Karpas-422 (cell line): ENCODE results near the gene NOS1AP. TPM values are rescaled to one million over a fixed set of nuclear protein-coding genes. Genes with fewer than 3 reads are reported as not detected.

Experiments
- DNase-seq: peaks from one replicate; pipeline ENCODE4 v3.0.0-alpha.2; 2015
- H2AFZ ChIP-seq: fragments of 200-600 bp; sonication (generic); 2 replicates; pipeline ENCODE4 v1.6.1; 2014; ENCODE audit warnings: antibody characterized with exemption, low read length, mixed read lengths
- H3K27ac ChIP-seq: fragments of 200-600 bp; sonication (generic); 2 replicates; pipeline ENCODE4 v1.5.1; 2014; ENCODE audit warnings: mild to moderate bottlenecking, low read length, moderate library complexity
- H3K27me3 ChIP-seq: fragments of 200-600 bp; sonication (generic); 2 replicates; pipeline ENCODE4 v1.6.1; 2014; ENCODE audit warnings: low read length, mixed read lengths
- H3K36me3 ChIP-seq: fragments of 200-600 bp; sonication (generic); 2 replicates; pipeline ENCODE4 v1.6.1; 2014; ENCODE audit warnings: low read length, mixed read lengths; ENCODE audit not compliant: insufficient read depth
- H3K4me1 ChIP-seq: fragments of 200-600 bp; sonication (generic); 2 replicates; pipeline ENCODE4 v1.6.1; 2014; ENCODE audit warnings: mild to moderate bottlenecking, low read length, mixed read lengths
- H3K4me2 ChIP-seq: fragments of 200-600 bp; sonication (generic); 2 replicates; pipeline ENCODE4 v1.6.1; 2014; ENCODE audit warnings: low read length, low read depth, mild to moderate bottlenecking; ENCODE audit not compliant: poor library complexity, severe bottlenecking
- H3K4me3 ChIP-seq: fragments of 200-600 bp; sonication (generic); 2 replicates; pipeline ENCODE4 v1.5.1; 2014; ENCODE audit warnings: mild to moderate bottlenecking, antibody characterized with exemption, low read length, mixed read lengths
- H3K79me2 ChIP-seq: fragments of 200-600 bp; sonication (generic); 2 replicates; pipeline ENCODE4 v1.6.1; 2014; ENCODE audit warnings: mild to moderate bottlenecking, low read length, mixed read lengths
- H3K9ac ChIP-seq: fragments of 200-600 bp; sonication (generic); 2 replicates; pipeline ENCODE4 v1.6.0; 2014; ENCODE audit warnings: low read length
- H3K9me2 ChIP-seq: fragments of 200-600 bp; sonication (generic), shearing (Covaris generic); replicated peaks from 2 replicates; pipeline ENCODE4 v1.6.0; 2014; ENCODE audit warnings: mild to moderate bottlenecking, low read length, moderate library complexity; ENCODE audit not compliant: insufficient read depth
- H3K9me3 ChIP-seq: fragments of 300-700, 200-600 bp; sonication (generic); 2 replicates; pipeline ENCODE4 v1.6.1; 2014; ENCODE audit warnings: low read length, mixed read lengths
- H4K20me1 ChIP-seq: fragments of 200-600 bp; sonication (generic); 2 replicates; pipeline ENCODE4 v1.6.1; 2014; ENCODE audit warnings: mild to moderate bottlenecking, antibody characterized with exemption, low read length, low read depth; ENCODE audit not compliant: insufficient read depth
- total RNA-seq: library from RNA; depleted of rRNA; stranded (reverse); fragments of >200 nt; shearing (Covaris generic); gene quantifications from 2 replicates; pipeline ENCODE4 v1.2.3, GENCODE V29; 2014; ENCODE audit warnings: low replicate concordance

NOS1AP gene
- total RNA-seq, 1 experiment from 2014 or later, result not detected

DNA sequence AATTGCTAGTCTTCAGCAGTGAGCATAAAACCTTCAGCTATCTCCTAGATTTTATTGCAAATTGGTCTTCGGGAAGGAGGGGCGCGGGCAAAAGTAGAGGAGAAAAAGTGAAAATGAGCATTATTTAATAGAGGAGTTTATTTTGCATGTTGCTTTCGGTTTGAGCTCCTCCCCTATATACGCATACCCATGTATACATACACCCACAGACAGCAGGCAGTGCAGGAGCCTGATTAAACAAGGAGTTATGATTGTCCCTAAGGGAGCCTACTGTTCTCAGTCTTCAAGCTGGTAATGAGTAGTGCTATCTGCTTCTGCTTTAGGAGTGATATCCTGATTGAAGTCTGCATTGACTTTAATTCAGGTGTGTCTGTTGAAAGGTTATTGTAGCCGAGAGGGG, 173.3 kb downstream of the NOS1AP start:
- Histone ChIP-seq H3K4me1 (no peaks in the 10 kb centered on the region), H3K4me2 (no peak overlapping the region), H2AFZ (no peak overlapping the region), H3K4me3 (no peak overlapping the region), H3K27me3 (0 out of 2 replicates have a peak, but pooled peaks cover 3% of the 10 kb centered on the region), H4K20me1 (no peaks in the 10 kb centered on the region), H3K9me3 (no peaks in the 10 kb centered on the region), H3K36me3 (no peaks in the 10 kb centered on the region), H3K27ac (no peak overlapping the region), H3K9ac (no peak overlapping the region), H3K79me2 (no peaks in the 10 kb centered on the region), H3K9me2 (no peaks in the 10 kb centered on the region)
- no peak for DNase-seq

GRCh38 chr1:162248854-162249535, 179.5 kb downstream of the NOS1AP start:
- H3K27me3 ChIP-seq, result 0 out of 2 replicates have a peak, but pooled peaks cover 3% of the 10 kb centered on the region
- no peak overlapping the region for H3K4me2 ChIP-seq
- no peaks in the 10 kb centered on the region for H3K79me2 ChIP-seq
- H3K4me3 ChIP-seq, result no peak overlapping the region
- H3K27ac ChIP-seq, result no peak overlapping the region
- H4K20me1 ChIP-seq, result no peaks in the 10 kb centered on the region
- H3K4me1 ChIP-seq, result no peaks in the 10 kb centered on the region
- H3K9me2 ChIP-seq, result no peaks in the 10 kb centered on the region
- no peak overlapping the region for H2AFZ ChIP-seq
- no peak for DNase-seq
- no peaks in the 10 kb centered on the region for H3K9me3 ChIP-seq
- no peaks in the 10 kb centered on the region for H3K36me3 ChIP-seq
- H3K9ac ChIP-seq, result no peak overlapping the region

GRCh38 chr1:162250004-162250730, 180.7 kb downstream of the NOS1AP start:
- no peak for DNase-seq
- Histone ChIP-seq H3K79me2 (no peaks in the 10 kb centered on the region), H3K36me3 (no peaks in the 10 kb centered on the region), H3K9ac (no peak overlapping the region), H3K4me3 (no peak overlapping the region), H3K27ac (no peak overlapping the region), H3K4me1 (no peaks in the 10 kb centered on the region), H3K27me3 (0 out of 2 replicates have a peak, but pooled peaks cover 3% of the 10 kb centered on the region), H4K20me1 (no peaks in the 10 kb centered on the region), H3K9me2 (no peaks in the 10 kb centered on the region), H3K9me3 (no peaks in the 10 kb centered on the region), H2AFZ (no peak overlapping the region), H3K4me2 (no peak overlapping the region)

DNA sequence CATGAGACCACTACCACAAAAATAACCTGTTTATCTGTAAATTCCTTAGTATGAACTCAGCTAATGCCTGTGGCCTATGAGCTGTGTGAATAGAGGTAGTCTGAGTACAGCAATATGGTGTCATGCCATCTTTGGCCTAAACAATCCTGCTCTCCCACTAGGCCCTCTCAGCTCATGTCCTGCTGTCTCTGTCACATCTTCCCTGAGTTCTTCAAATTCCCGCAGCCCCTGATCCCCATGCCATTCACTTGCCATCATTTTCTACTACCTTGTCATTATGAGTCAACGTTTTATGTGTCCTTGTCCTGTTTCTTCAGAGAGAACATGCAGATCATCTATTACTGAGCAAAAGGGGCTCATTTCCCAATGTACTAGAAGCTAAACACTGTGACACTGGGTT, 181.6 kb downstream of the NOS1AP start:
- no peaks in the 10 kb centered on the region for H3K9me3 ChIP-seq
- H3K4me1 ChIP-seq, result no peaks in the 10 kb centered on the region
- H3K9me2 ChIP-seq, result no peaks in the 10 kb centered on the region
- H3K4me2 ChIP-seq, result no peak overlapping the region
- H3K79me2 ChIP-seq, result no peaks in the 10 kb centered on the region
- no peak overlapping the region for H2AFZ ChIP-seq
- H3K27ac ChIP-seq, result no peak overlapping the region
- no peak overlapping the region for H3K4me3 ChIP-seq
- H3K27me3 ChIP-seq, result no peaks in the 10 kb centered on the region
- no peak overlapping the region for H3K9ac ChIP-seq
- no peaks in the 10 kb centered on the region for H3K36me3 ChIP-seq
- no peak for DNase-seq
- no peaks in the 10 kb centered on the region for H4K20me1 ChIP-seq

GRCh38 chr1:162252214-162252613, 182.7 kb downstream of the NOS1AP start:
- Histone ChIP-seq H3K4me1 (no peaks in the 10 kb centered on the region), H3K79me2 (no peaks in the 10 kb centered on the region), H3K36me3 (no peaks in the 10 kb centered on the region), H3K4me2 (no peak overlapping the region), H2AFZ (no peak overlapping the region), H4K20me1 (no peaks in the 10 kb centered on the region), H3K9me3 (no peaks in the 10 kb centered on the region), H3K27me3 (no peaks in the 10 kb centered on the region), H3K4me3 (no peak overlapping the region), H3K9ac (no peak overlapping the region), H3K9me2 (no peaks in the 10 kb centered on the region), H3K27ac (no peak overlapping the region)
- DNase-seq, result no peak

DNA sequence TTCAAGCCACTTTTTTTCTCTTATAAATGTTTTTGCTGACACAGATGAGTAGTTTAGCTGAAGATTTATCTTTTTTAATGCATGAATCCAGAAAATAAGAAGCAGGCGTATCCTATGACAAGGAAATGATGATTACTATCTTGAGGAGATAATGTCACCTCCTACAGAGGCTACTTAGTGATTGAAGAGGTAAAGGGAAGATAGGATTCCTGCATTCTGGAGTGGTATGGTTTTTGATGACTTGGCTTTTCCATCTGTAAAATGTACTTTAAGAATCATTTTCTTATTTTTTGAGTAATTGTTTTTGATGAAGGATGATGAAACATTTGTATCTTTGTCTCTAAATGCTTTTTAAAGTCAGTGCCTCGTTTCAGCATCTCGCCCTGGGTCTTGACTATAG, 184.3 kb downstream of the NOS1AP start:
- no peak for DNase-seq
- no peak overlapping the region for H3K4me3 ChIP-seq
- no peaks in the 10 kb centered on the region for H3K79me2 ChIP-seq
- H3K9me3 ChIP-seq, result no peaks in the 10 kb centered on the region
- H3K36me3 ChIP-seq, result no peaks in the 10 kb centered on the region
- H3K27me3 ChIP-seq, result no peaks in the 10 kb centered on the region
- no peak overlapping the region for H3K4me2 ChIP-seq
- H3K9me2 ChIP-seq, result no peaks in the 10 kb centered on the region
- no peaks in the 10 kb centered on the region for H4K20me1 ChIP-seq
- H2AFZ ChIP-seq, result no peak overlapping the region
- no peak overlapping the region for H3K9ac ChIP-seq
- no peaks in the 10 kb centered on the region for H3K4me1 ChIP-seq
- H3K27ac ChIP-seq, result no peak overlapping the region

DNA sequence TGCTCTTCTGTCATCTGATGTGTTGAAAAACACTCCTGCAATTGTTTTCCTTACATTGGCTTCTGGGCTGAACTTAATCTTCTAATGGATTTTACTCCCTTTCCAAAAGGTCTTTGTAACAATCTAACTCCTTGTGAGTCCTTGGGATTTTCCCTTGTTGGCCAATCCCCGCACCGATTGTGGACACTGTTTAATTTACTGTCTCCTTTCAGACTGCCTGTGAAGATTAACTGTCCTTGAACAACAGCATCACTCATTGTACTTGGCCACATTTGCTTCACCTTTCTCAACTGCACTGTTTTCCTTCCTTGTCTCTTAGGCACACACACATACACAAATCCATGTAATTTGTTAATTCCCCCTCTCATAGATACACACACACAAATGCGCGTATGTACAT, 186.8 kb downstream of the NOS1AP start:
- Histone ChIP-seq H3K27ac (no peak overlapping the region), H3K9me3 (no peaks in the 10 kb centered on the region), H3K4me1 (no peaks in the 10 kb centered on the region), H3K4me3 (no peak overlapping the region), H3K79me2 (no peaks in the 10 kb centered on the region), H3K9me2 (no peaks in the 10 kb centered on the region), H3K9ac (no peak overlapping the region), H2AFZ (no peak overlapping the region), H3K27me3 (no peaks in the 10 kb centered on the region), H3K4me2 (no peak overlapping the region), H3K36me3 (no peaks in the 10 kb centered on the region), H4K20me1 (no peaks in the 10 kb centered on the region)
- DNase-seq, result no peak

GRCh38 chr1:162258394-162258793, 188.9 kb downstream of the NOS1AP start:
- no peak overlapping the region for H2AFZ ChIP-seq
- H4K20me1 ChIP-seq, result no peaks in the 10 kb centered on the region
- H3K4me1 ChIP-seq, result no peaks in the 10 kb centered on the region
- no peak overlapping the region for H3K4me2 ChIP-seq
- H3K79me2 ChIP-seq, result no peaks in the 10 kb centered on the region
- no peak overlapping the region for H3K9ac ChIP-seq
- H3K9me3 ChIP-seq, result no peaks in the 10 kb centered on the region
- no peak overlapping the region for H3K27ac ChIP-seq
- H3K27me3 ChIP-seq, result no peaks in the 10 kb centered on the region
- DNase-seq, result no peak
- no peaks in the 10 kb centered on the region for H3K36me3 ChIP-seq
- no peaks in the 10 kb centered on the region for H3K9me2 ChIP-seq
- H3K4me3 ChIP-seq, result no peak overlapping the region
